Activated naive CD4-positive, alpha-beta T cell treated with anti-CD3 and anti-CD28 coated beads, Interleukin-2, amount 50 U/mL, for 72 hours (primary cell): ENCODE data around the gene SLC7A9. TPM values are rescaled to one million over a fixed set of nuclear protein-coding genes. Genes with fewer than 3 reads are reported as not detected.

Experiments used
- ATAC-seq, 2 donors: fragments of 150-1000 bp; cut with Tn5 transposase; 2 replicates each; pipeline ENCODE4 v1.10.0; 2021; ENCODE audit warnings: mild to moderate bottlenecking in 2 of 2, moderate library complexity in 2 of 2
- DNase-seq, 2 donors: peaks; one replicate each; pipeline ENCODE4 v3.0.0; 2021 to 2022; ENCODE audit warnings: low spot score in 2 of 2
- H3K27ac Mint-ChIP-seq, 2 donors: one replicate each; pipeline ENCODE4 v1.8.0; 2022; ENCODE audit warnings: mild to moderate bottlenecking in 2 of 2, mixed read lengths in 2 of 2
- H3K36me3 Mint-ChIP-seq, 2 donors: one replicate each; pipeline ENCODE4 v1.8.0; 2022; ENCODE audit warnings: mixed read lengths in 2 of 2
- H3K9me3 Mint-ChIP-seq, 2 donors: one replicate each; pipeline ENCODE4 v1.8.0; 2022; ENCODE audit warnings: mixed read lengths in 2 of 2
- total RNA-seq, 2 donors: library from RNA; stranded (reverse); gene quantifications; one replicate each; pipeline ENCODE4 v1.2.3, GENCODE V29; 2022

The SLC7A9 gene
- total RNA-seq, 2 donors from 2014 or later: not detected

GRCh38 chr19:32824916-32825608 lies 44.5 kb downstream of the SLC7A9 start:
- H3K9me3 Mint-ChIP-seq: no peaks in the 10 kb centered on the region
- no peak for ATAC-seq

DNA sequence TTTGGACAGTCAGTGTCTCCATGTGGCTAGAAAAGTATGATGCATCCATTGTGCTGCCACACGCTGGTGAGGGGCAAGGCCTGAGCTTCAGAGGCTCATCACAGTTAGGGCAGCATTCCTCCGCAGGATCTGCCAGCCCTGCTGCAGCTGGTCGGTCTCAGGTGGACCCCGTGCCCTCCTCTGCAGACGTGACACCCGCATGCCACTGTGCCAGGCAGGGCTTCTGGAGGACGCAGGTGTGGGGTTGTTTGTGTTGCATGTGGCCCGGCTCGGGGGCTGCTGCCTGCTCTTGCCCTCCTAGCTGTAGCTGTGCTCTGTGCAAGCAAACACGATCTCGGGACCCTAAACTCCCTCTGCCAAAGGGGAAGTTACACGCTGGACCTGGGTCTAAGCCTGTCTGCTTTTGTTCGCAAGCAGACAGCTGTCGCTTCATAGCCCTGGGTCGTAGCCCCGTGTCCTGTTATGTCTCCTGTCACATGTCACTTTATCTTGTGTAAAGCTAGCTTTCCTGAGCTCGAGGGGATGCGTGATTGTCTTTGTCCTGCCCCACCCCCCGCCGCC lies 45.3 kb downstream of the SLC7A9 start:
- no peak for ATAC-seq
- no peaks in the 10 kb centered on the region for H3K36me3 Mint-ChIP-seq
- no peak overlapping the region for H3K27ac Mint-ChIP-seq
- DNase-seq: no peak
- no peaks in the 10 kb centered on the region for H3K9me3 Mint-ChIP-seq

More at GRCh38 chr19:32824916-32825608, 44.5 kb downstream of the SLC7A9 start:
- no peak for DNase-seq
- Mint-ChIP-seq H3K36me3 (no peaks in the 10 kb centered on the region), H3K27ac (no peak overlapping the region)

DNA sequence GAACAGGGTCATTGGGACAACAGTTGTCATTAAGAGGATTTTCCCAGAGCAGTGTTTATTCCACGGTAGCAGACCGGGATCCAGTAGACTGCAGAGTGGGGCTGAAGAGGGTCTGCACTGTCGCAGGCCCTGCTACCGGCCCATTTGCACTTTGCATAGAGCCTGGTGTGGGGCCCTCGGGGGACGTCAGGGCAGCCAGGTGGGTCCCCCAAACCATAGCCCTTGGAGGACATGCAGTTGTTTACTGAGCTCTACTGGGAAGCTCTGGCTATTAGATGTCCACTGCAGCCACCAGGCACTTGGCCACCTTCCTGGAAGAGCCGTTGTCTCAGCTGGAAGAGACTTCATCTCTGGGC lies 45.8 kb downstream of the SLC7A9 start:
- ATAC-seq: no peak
- no peak overlapping the region for H3K27ac Mint-ChIP-seq
- no peaks in the 10 kb centered on the region for H3K36me3 Mint-ChIP-seq
- DNase-seq: no peak
- no peaks in the 10 kb centered on the region for H3K9me3 Mint-ChIP-seq

DNA sequence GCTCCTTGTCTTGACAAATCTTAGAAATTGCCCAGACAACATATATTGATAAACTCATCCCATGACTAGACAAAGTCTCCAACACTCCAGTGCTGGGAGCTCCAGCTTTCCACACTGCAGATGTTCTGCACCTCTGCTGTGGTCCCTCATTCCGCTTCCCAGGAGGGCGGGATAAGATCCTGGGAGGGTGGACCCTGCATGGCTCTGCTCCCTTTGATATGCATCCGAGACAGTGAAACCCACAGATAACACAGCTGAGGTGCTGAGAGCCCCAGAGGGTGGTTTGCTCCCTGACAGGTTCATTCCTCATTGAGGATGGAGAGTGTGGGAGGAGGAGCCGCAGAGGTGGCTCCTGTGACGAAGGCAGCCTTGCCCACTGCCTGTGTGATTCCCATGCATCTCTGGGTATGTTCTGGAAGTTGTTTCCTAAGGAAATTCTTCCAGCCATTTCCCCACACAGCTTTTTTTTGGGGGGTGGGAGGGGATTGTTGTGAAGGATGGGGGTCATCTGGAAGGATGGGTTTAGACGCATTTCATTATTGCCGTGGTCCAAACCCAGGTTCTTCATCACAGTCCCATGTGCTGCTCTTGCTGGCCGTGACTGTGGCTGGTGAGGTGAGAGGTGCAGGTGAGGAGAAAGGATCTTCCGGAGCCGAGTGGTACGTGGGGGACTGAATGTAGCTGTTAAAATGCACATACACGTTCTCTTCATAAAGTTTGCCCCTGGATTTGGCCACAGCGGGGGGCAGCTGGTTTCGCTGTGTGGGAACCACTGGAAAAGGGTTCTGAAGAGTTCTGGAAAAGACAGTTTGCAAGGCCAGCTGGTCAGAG lies 46.4 kb downstream of the SLC7A9 start:
- ATAC-seq: no peak
- DNase-seq: no peak
- Mint-ChIP-seq H3K36me3 (no peaks in the 10 kb centered on the region), H3K27ac (no peak overlapping the region), H3K9me3 (no peaks in the 10 kb centered on the region)

GRCh38 chr19:32819419-32820400 lies 49.9 kb downstream of the SLC7A9 start:
- DNase-seq (no peak), ATAC-seq (peak in 1 of 2 donors; percentile 16)
- H3K36me3 Mint-ChIP-seq: no peaks in the 10 kb centered on the region
- H3K27ac Mint-ChIP-seq: peak overlapping the region in 1 of 2 donors; percentile 21
- no peaks in the 10 kb centered on the region for H3K9me3 Mint-ChIP-seq

GRCh38 chr19:32818536-32818935 lies 51.0 kb downstream of the SLC7A9 start:
- no peaks in the 10 kb centered on the region for H3K36me3 Mint-ChIP-seq
- no peaks in the 10 kb centered on the region for H3K9me3 Mint-ChIP-seq
- ATAC-seq: no peak
- DNase-seq: no peak
- peak overlapping the region in 1 of 2 donors; percentile 18 for H3K27ac Mint-ChIP-seq

GRCh38 chr19:32817569-32818476 lies 51.7 kb downstream of the SLC7A9 start:
- peak overlapping the region in 1 of 2 donors; percentile 18 for H3K27ac Mint-ChIP-seq
- ATAC-seq (no peak), DNase-seq (no peak)
- H3K9me3 Mint-ChIP-seq: no peaks in the 10 kb centered on the region
- no peaks in the 10 kb centered on the region for H3K36me3 Mint-ChIP-seq

DNA sequence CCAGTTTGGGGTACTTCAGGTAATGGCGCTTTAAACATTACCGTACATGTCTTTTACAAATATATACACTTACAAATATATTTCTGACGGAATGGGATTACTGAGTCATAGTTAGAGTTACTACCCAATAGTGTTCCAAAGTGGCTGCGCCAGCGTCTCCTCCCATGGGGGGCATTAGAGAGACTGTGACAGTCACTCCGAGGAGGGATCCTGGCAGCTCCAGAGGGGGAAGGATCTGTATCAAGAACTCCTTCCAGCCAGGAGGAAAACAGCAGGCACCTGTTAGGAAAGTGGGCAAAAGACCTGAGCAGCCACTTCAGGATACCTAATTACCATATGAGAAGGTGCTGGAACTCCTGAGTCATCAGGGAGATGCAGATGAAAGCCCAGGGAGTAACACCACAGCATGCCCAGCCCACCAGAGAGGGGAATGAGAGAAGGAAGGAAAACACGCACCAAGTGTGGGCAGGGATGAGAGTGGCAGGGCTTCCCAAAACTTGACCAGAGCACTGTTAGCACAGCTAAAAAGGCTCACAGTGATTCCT lies 52.9 kb downstream of the SLC7A9 start:
- DNase-seq: no peak
- Mint-ChIP-seq H3K36me3 (no peaks in the 10 kb centered on the region), H3K9me3 (no peaks in the 10 kb centered on the region), H3K27ac (no peak overlapping the region)
- ATAC-seq: no peak

GRCh38 chr19:32814624-32815023 lies 54.9 kb downstream of the SLC7A9 start:
- Mint-ChIP-seq H3K27ac (no peak overlapping the region), H3K9me3 (no peaks in the 10 kb centered on the region), H3K36me3 (no peaks in the 10 kb centered on the region)
- DNase-seq (no peak), ATAC-seq (no peak)

- Mint-ChIP-seq H3K9me3 (no peaks in the 10 kb centered on the region), H3K36me3 (no peaks in the 10 kb centered on the region), H3K27ac (no peak overlapping the region)
- ATAC-seq: no peak
- DNase-seq: no peak
Observed at GRCh38 chr19:32813862-32814425, 55.6 kb downstream of the SLC7A9 start.

DNA sequence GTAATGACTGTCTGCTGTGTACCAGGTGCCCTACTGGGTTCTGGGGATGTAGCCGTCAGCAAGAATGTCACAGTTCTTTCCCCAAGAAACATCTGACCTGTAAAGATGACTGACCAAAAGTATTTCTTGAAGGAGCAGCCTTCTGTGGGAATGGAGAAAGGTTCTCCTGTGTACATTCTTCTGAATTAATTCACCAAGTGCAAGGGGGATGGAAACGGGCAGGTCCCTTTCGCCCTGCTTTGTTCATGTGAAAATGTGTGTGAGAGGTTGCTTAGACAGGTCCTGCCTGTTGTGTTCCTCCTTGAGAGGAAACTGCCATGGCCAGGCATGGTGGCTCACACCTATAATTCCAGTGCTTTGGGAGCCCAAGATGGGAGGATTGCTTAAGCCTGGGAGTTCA lies 57.0 kb downstream of the SLC7A9 start:
- no peak for ATAC-seq
- no peaks in the 10 kb centered on the region for H3K36me3 Mint-ChIP-seq
- no peak overlapping the region for H3K27ac Mint-ChIP-seq
- H3K9me3 Mint-ChIP-seq: no peaks in the 10 kb centered on the region
- DNase-seq: no peak

DNA sequence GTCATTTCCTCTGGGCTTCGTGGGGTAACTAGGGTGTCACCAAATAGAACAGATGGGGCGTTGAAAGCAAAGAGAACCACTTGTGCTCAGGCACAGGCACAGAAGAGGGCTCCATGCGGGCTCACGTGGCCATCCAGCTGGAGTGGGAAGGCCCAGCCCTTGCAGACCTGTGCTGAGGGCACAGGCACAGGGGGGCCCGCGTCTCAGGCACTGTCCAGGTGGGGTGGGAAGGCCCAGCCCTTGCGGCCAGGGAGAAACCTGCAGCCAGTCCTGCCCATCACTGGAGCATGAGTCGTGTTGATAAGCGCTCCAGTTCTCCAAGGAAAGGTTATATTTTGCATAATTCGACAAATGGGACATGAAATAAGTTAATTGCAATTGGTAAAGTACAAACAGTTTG lies 57.5 kb downstream of the SLC7A9 start:
- DNase-seq: no peak
- no peak for ATAC-seq

DNA sequence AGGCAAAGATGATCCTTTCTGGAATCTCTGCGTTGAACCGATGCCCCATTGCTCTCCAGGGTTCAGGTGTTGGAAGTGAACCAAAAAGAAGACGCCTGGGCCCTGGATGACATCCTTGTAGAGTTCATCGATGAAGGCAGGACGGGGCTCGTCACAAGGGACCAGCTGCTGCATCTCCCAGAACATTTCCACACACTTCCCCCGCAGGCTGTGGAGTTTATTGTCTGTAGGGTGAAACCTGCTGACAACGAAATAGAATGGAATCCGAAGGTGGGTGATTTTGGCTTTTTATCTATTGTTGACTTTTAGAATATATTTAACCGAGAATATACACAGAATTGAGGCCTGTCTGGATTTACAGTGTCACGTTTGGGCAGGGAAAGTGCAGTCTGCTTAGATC lies 58.4 kb downstream of the SLC7A9 start:
- Mint-ChIP-seq H3K27ac (no peak overlapping the region), H3K9me3 (no peaks in the 10 kb centered on the region), H3K36me3 (no peaks in the 10 kb centered on the region)
- ATAC-seq: no peak
- no peak for DNase-seq

More for the DNA sequence above, 57.5 kb downstream of the SLC7A9 start:
- no peak overlapping the region for H3K27ac Mint-ChIP-seq
- H3K36me3 Mint-ChIP-seq: no peaks in the 10 kb centered on the region
- H3K9me3 Mint-ChIP-seq: no peaks in the 10 kb centered on the region

GRCh38 chr19:32810452-32810851 lies 59.1 kb downstream of the SLC7A9 start:
- Mint-ChIP-seq H3K9me3 (no peaks in the 10 kb centered on the region), H3K36me3 (no peaks in the 10 kb centered on the region), H3K27ac (no peak overlapping the region)
- ATAC-seq (no peak), DNase-seq (no peak)

DNA sequence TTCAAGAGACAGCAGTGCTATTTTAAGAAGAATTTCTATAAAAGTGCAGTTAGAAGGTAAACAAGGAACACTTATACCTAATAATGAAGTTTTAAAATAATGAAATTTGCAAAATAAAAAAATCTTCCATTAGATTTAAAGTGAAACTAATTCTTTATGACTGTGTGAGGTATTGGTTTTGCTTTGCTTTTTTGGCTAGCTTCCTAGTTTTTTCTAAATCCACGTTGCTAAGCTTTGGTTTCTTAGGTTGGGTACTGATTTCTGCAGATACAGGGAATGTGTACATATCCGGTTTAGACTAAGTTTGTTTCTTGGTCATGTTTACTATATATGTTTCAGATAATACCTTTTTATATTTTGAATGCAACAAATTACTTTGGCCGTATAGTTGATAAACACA lies 59.8 kb downstream of the SLC7A9 start:
- ATAC-seq (peak in 1 of 2 donors; percentile 65), DNase-seq (no peak)
- no peaks in the 10 kb centered on the region for H3K36me3 Mint-ChIP-seq
- no peak overlapping the region for H3K27ac Mint-ChIP-seq
- no peaks in the 10 kb centered on the region for H3K9me3 Mint-ChIP-seq
